Stimulated activated effector memory CD8-positive, alpha-beta T cell treated with anti-CD3 and anti-CD28 coated beads, Interleukin-12 subunit alpha, Interleukin-12 subunit beta, amount 100 ng/mL, for 72 hours (primary cell): ENCODE measurements around the gene SORL1-AS1.
A peak's percentile ranks its signal among the peaks of the same experiment; 100 is the strongest.
"Not testable (repeated sequence)": the region's sequence is repeated elsewhere in the genome, so short reads cannot be mapped to it uniquely, and the experiment has no call there.

Experiments
- ATAC-seq: fragments of 150-1000 bp; cut with Tn5 transposase; 2 replicates; pipeline ENCODE4 v1.10.0; 2021
- DNase-seq, 2 donors: peaks; one replicate each; pipeline ENCODE4 v3.0.0; 2021 to 2022; ENCODE audit warnings: low spot score in 2 of 2
- H3K27ac Mint-ChIP-seq: one replicate; pipeline ENCODE4 v1.8.0; 2022; ENCODE audit warnings: mild to moderate bottlenecking, mixed read lengths
- H3K36me3 Mint-ChIP-seq: one replicate; pipeline ENCODE4 v1.8.0; 2022; ENCODE audit warnings: mild to moderate bottlenecking, mixed read lengths
- H3K4me1 Mint-ChIP-seq: one replicate; pipeline ENCODE4 v1.8.0; 2022; ENCODE audit warnings: mixed read lengths
- H3K4me3 Mint-ChIP-seq: one replicate; pipeline ENCODE4 v1.8.0; 2022; ENCODE audit warnings: mild to moderate bottlenecking, mixed read lengths
- H3K9me3 Mint-ChIP-seq: one replicate; pipeline ENCODE4 v1.8.0; 2022; ENCODE audit warnings: mixed read lengths

The SORL1-AS1 gene

GRCh38 chr11:121481484-121482230 is 28.9 kb upstream of the SORL1-AS1 start:
- not testable (repeated sequence) for H3K9me3 Mint-ChIP-seq
- peaks cover 37% of the 10 kb centered on the region for H3K36me3 Mint-ChIP-seq
- DNase-seq: peak in 1 of 2 donors; percentile 12
- peaks cover 64% of the 10 kb centered on the region for H3K4me1 Mint-ChIP-seq
- peak overlapping the region; percentile 92 for H3K27ac Mint-ChIP-seq
- H3K4me3 Mint-ChIP-seq: peak overlapping the region; percentile 74
- peak; percentile 90 for ATAC-seq

- no peak overlapping the region for H3K4me3 Mint-ChIP-seq
- no peak for DNase-seq
- peaks cover 31% of the 10 kb centered on the region for H3K36me3 Mint-ChIP-seq
- no peak for ATAC-seq
- H3K27ac Mint-ChIP-seq: peak overlapping the region; percentile 81
- peaks cover 64% of the 10 kb centered on the region for H3K4me1 Mint-ChIP-seq
- no peaks in the 10 kb centered on the region for H3K9me3 Mint-ChIP-seq
Measured at GRCh38 chr11:121479698-121480238, 27.0 kb upstream of the SORL1-AS1 start.

GRCh38 chr11:121478895-121479697 is 26.3 kb upstream of the SORL1-AS1 start:
- H3K36me3 Mint-ChIP-seq: peaks cover 30% of the 10 kb centered on the region
- DNase-seq: no peak
- ATAC-seq: no peak
- H3K27ac Mint-ChIP-seq: peak overlapping the region; percentile 81
- no peaks in the 10 kb centered on the region for H3K9me3 Mint-ChIP-seq
- peaks cover 64% of the 10 kb centered on the region for H3K4me1 Mint-ChIP-seq
- H3K4me3 Mint-ChIP-seq: no peak overlapping the region

- H3K27ac Mint-ChIP-seq: no peak overlapping the region
- peaks cover 33% of the 10 kb centered on the region for H3K36me3 Mint-ChIP-seq
- DNase-seq (no peak), ATAC-seq (no peak)
- no peak overlapping the region for H3K4me3 Mint-ChIP-seq
- peaks cover 64% of the 10 kb centered on the region for H3K4me1 Mint-ChIP-seq
- H3K9me3 Mint-ChIP-seq: no peaks in the 10 kb centered on the region
Measured at GRCh38 chr11:121478226-121478894, 25.6 kb upstream of the SORL1-AS1 start.

GRCh38 chr11:121476379-121477032 is 23.7 kb upstream of the SORL1-AS1 start:
- no peak for ATAC-seq
- no peak overlapping the region for H3K4me3 Mint-ChIP-seq
- H3K4me1 Mint-ChIP-seq: peaks cover 64% of the 10 kb centered on the region
- H3K36me3 Mint-ChIP-seq: peaks cover 32% of the 10 kb centered on the region
- H3K9me3 Mint-ChIP-seq: no peaks in the 10 kb centered on the region
- H3K27ac Mint-ChIP-seq: peak overlapping the region; percentile 87
- no peak for DNase-seq

- DNase-seq (no peak), ATAC-seq (no peak)
- H3K36me3 Mint-ChIP-seq: peaks cover 40% of the 10 kb centered on the region
- H3K4me1 Mint-ChIP-seq: peaks cover 75% of the 10 kb centered on the region
- no peaks in the 10 kb centered on the region for H3K9me3 Mint-ChIP-seq
- H3K27ac Mint-ChIP-seq: peak overlapping the region; percentile 18
- H3K4me3 Mint-ChIP-seq: no peak overlapping the region
Measured at GRCh38 chr11:121474680-121475079, 21.9 kb upstream of the SORL1-AS1 start.

- H3K4me3 Mint-ChIP-seq: peak overlapping the region; percentile 40
- ATAC-seq (no peak), DNase-seq (no peak)
- peak overlapping the region; percentile 75 for H3K27ac Mint-ChIP-seq
- peaks cover 82% of the 10 kb centered on the region for H3K4me1 Mint-ChIP-seq
- H3K9me3 Mint-ChIP-seq: no peaks in the 10 kb centered on the region
- H3K36me3 Mint-ChIP-seq: peaks cover 36% of the 10 kb centered on the region
Measured at GRCh38 chr11:121473064-121473777, 20.5 kb upstream of the SORL1-AS1 start.

- peaks cover 88% of the 10 kb centered on the region for H3K4me1 Mint-ChIP-seq
- peak overlapping the region; percentile 75 for H3K27ac Mint-ChIP-seq
- ATAC-seq (peak; percentile 74), DNase-seq (no peak)
- H3K36me3 Mint-ChIP-seq: peaks cover 32% of the 10 kb centered on the region
- no peaks in the 10 kb centered on the region for H3K9me3 Mint-ChIP-seq
- peak overlapping the region; percentile 40 for H3K4me3 Mint-ChIP-seq
Measured at GRCh38 chr11:121472312-121472711, 19.5 kb upstream of the SORL1-AS1 start.

- no peak overlapping the region for H3K4me3 Mint-ChIP-seq
- H3K27ac Mint-ChIP-seq: no peak overlapping the region
- H3K9me3 Mint-ChIP-seq: no peaks in the 10 kb centered on the region
- no peak for DNase-seq
- peaks cover 31% of the 10 kb centered on the region for H3K36me3 Mint-ChIP-seq
- H3K4me1 Mint-ChIP-seq: peaks cover 87% of the 10 kb centered on the region
- ATAC-seq: no peak
Measured at GRCh38 chr11:121471167-121471566, 18.4 kb upstream of the SORL1-AS1 start.

GRCh38 chr11:121469910-121470309 is 17.1 kb upstream of the SORL1-AS1 start:
- peaks cover 31% of the 10 kb centered on the region for H3K36me3 Mint-ChIP-seq

GRCh38 chr11:121467965-121468364 is 15.2 kb upstream of the SORL1-AS1 start:
- DNase-seq (peak; percentile 38 to 64), ATAC-seq (peak; percentile 59)
- Mint-ChIP-seq H3K9me3 (no peaks in the 10 kb centered on the region), H3K27ac (peak overlapping the region; percentile 90), H3K36me3 (peaks cover 24% of the 10 kb centered on the region), H3K4me1 (peaks cover 90% of the 10 kb centered on the region), H3K4me3 (peak overlapping the region; percentile 69)

More at GRCh38 chr11:121469910-121470309, 17.1 kb upstream of the SORL1-AS1 start:
- Mint-ChIP-seq H3K4me1 (peaks cover 90% of the 10 kb centered on the region), H3K9me3 (no peaks in the 10 kb centered on the region), H3K4me3 (no peak overlapping the region), H3K27ac (no peak overlapping the region)
- no peak for ATAC-seq
- no peak for DNase-seq

GRCh38 chr11:121467471-121467870 is 14.7 kb upstream of the SORL1-AS1 start:
- ATAC-seq: no peak
- H3K4me1 Mint-ChIP-seq: peaks cover 90% of the 10 kb centered on the region
- no peak for DNase-seq

GRCh38 chr11:121466063-121466794 is 13.5 kb upstream of the SORL1-AS1 start:
- H3K36me3 Mint-ChIP-seq: peaks cover 19% of the 10 kb centered on the region
- peaks cover 90% of the 10 kb centered on the region for H3K4me1 Mint-ChIP-seq
- H3K4me3 Mint-ChIP-seq: peak overlapping the region; percentile 69
- no peaks in the 10 kb centered on the region for H3K9me3 Mint-ChIP-seq
- peak in 1 of 2 donors; percentile 61 for DNase-seq
- no peak for ATAC-seq
- peak overlapping the region; percentile 90 for H3K27ac Mint-ChIP-seq

More at GRCh38 chr11:121467471-121467870, 14.7 kb upstream of the SORL1-AS1 start:
- Mint-ChIP-seq H3K9me3 (no peaks in the 10 kb centered on the region), H3K36me3 (peaks cover 20% of the 10 kb centered on the region), H3K27ac (peak overlapping the region; percentile 90), H3K4me3 (peak overlapping the region; percentile 69)

GRCh38 chr11:121465709-121466062 is 12.9 kb upstream of the SORL1-AS1 start:
- DNase-seq (no peak), ATAC-seq (no peak)
- peak overlapping the region; percentile 69 for H3K4me3 Mint-ChIP-seq
- peaks cover 19% of the 10 kb centered on the region for H3K36me3 Mint-ChIP-seq
- no peaks in the 10 kb centered on the region for H3K9me3 Mint-ChIP-seq
- H3K4me1 Mint-ChIP-seq: peaks cover 90% of the 10 kb centered on the region
- peak overlapping the region; percentile 90 for H3K27ac Mint-ChIP-seq
